A549 treated with AZD2906 at 1 μM for 4 hours (cell line): ENCODE results near the gene BBX. TPM values are rescaled to one million over a fixed set of nuclear protein-coding genes. Genes with fewer than 3 reads are reported as not detected.

Experiments used
- total RNA-seq: library from RNA; stranded (reverse); fragments of 200-300 nt; extraction: Qiagen RNA extraction; gene quantifications from 5 replicates; pipeline ENCODE4 v1.2.3, GENCODE V29; 2022

The BBX gene
- total RNA-seq = 11.5 to 22.3 TPM (median 15.9 TPM) in 5 replicates

DNA sequence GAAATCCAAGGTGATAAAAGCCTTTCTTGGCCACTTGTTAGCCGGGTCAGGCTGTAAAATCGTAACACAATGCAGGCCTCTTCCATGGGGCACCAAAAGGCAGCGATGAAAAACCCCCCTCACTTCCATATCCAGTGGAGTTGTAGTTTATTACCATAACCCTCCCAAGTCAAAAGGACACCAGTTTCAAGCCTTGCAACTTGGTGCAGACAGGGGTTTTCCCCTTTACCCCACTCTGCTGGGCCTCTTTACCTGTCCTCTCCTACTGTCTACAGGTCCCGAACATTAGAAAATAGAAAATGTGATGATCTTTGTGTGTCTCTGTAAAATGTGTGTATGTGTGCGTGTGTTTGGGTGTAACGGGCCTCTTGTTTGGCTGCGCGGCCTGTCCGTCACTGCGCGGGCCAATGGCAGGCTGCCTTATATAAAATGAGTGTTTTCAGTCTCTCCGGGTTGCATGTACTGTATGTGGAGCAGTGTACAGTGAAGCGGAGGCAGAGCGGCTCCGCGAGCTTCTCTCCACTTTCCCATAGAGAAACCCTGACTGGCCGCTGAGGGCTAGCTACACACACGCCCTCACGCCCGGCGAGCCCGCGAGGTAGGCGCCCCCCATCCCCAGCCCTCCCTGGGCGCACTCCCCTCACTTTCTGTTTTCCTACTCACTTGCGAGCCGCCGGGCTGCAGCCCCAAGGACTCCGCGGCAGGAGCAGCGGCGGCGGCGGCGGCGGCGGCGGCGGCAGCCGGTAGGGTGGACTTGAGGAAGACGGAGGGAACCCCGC, at the start of gene BBX:
Gene BBX (plus strand): TSS at position 453 of the 779 bp plus-strand sequence. CDS start 187,499 bp downstream, outside the sequence.

Other genes starting within 250 kb of the BBX start
- not detected in 5 replicates for gene CCDC54, start 145.5 kb upstream of the BBX start, total RNA-seq